ENCODE measurements around the gene UBTD2. TPM values are rescaled to one million over a fixed set of nuclear protein-coding genes. Genes with fewer than 3 reads are reported as not detected.

The UBTD2 gene
- total and polyA plus RNA-seq, 9 donors, result 17.0 to 31.5 (median 28.6) TPM

DNA sequence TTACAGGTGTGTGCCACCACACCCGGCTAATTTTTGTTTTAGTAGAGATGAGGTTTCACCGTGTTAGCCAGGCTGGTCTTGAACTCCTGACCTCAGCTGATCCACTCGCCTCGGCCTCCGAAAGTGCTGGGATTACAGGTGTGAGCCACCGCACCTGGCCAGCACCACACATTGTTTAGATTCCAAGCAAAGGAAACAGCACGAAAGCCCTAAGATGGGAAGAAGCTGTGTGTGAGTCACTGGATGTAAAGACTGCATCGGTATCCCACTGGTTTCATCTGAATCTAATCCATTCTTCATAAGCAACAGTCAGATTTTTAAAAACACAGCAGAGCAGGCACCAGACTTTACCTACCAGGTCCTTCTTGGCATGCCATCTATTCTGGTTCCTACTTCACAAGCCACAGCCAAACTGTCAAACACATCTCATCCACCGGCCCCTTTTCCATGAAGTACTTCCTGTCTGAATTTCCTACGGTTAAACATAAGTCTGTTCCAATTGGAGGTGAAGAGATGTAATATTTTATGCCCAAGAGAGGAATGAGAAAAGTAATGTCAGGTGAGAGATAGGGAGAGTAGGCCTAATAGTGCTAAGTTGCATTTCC, 17.4 kb downstream of the UBTD2 start:
- Histone ChIP-seq H3K36me3 (no peaks in the 10 kb centered on the region), H3K4me3 (no peak overlapping the region), H3K9me3 (no peaks in the 10 kb centered on the region), H3K4me1 (ENCODE audit: insufficient read depth) (peaks cover 2% of the 10 kb centered on the region), H3K27ac (no peak overlapping the region), H3K27me3 (no peaks in the 10 kb centered on the region)
- TF ChIP-seq, protein P1, sequence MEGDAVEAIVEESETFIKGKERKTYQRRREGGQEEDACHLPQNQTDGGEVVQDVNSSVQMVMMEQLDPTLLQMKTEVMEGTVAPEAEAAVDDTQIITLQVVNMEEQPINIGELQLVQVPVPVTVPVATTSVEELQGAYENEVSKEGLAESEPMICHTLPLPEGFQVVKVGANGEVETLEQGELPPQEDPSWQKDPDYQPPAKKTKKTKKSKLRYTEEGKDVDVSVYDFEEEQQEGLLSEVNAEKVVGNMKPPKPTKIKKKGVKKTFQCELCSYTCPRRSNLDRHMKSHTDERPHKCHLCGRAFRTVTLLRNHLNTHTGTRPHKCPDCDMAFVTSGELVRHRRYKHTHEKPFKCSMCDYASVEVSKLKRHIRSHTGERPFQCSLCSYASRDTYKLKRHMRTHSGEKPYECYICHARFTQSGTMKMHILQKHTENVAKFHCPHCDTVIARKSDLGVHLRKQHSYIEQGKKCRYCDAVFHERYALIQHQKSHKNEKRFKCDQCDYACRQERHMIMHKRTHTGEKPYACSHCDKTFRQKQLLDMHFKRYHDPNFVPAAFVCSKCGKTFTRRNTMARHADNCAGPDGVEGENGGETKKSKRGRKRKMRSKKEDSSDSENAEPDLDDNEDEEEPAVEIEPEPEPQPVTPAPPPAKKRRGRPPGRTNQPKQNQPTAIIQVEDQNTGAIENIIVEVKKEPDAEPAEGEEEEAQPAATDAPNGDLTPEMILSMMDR (IDR thresholded peaks at IDR 0.05), result no peak
- TF ChIP-seq POLR2A (IDR thresholded peaks at IDR 0.05) (no peak), EP300 (IDR thresholded peaks at IDR 0.05) (no peak)
- DNase-seq, result no peak
- WGBS, 3 donors, result 80 to 82% (median 80%) methylated on average over 10 of the region's 10 CpGs
- intact Hi-C loops (cut with DNase I), result no loop called here

DNA sequence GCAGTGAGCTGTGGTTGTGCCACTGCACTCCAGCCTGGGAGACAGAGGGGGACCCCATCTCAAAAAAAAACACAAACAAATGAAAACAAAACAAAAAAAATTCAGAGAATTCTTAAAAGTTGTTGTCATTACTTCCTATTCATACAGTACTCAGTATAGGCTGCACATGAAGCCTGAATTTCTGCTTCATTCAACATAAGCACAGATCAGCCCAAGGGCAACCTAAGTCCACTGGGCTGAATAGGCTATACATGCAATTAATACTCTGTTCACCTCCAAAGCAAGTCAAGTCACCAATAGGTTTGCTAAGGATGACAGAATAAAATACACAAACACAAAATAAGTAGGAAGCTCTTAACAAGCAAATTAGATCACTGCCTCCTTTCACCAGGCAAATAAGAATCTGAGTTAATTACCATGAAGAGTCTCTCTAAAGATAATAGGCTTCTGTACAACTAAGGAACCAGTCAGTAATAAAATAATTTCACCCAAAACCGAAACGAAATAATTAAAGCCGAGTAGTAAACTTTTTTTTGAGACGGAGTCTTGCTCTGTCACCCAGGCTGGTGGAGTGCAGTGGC, 18.7 kb downstream of the UBTD2 start:
- 80 to 86% (median 82%) methylated on average over 4 of the region's 4 CpGs for WGBS, 3 donors
- Histone ChIP-seq H3K27me3 (no peaks in the 10 kb centered on the region), H3K9me3 (no peaks in the 10 kb centered on the region), H3K4me1 (ENCODE audit: insufficient read depth) (peaks cover 2% of the 10 kb centered on the region), H3K4me3 (no peak overlapping the region), H3K36me3 (no peaks in the 10 kb centered on the region), H3K27ac (no peak overlapping the region)
- no peak for DNase-seq
- intact Hi-C loops (cut with DNase I), result no loop called here
- no peak for TF ChIP-seq EP300 (IDR thresholded peaks at IDR 0.05)
- TF ChIP-seq, protein P1 (IDR thresholded peaks at IDR 0.05), result no peak
- TF ChIP-seq POLR2A (IDR thresholded peaks at IDR 0.05), result no peak

DNA sequence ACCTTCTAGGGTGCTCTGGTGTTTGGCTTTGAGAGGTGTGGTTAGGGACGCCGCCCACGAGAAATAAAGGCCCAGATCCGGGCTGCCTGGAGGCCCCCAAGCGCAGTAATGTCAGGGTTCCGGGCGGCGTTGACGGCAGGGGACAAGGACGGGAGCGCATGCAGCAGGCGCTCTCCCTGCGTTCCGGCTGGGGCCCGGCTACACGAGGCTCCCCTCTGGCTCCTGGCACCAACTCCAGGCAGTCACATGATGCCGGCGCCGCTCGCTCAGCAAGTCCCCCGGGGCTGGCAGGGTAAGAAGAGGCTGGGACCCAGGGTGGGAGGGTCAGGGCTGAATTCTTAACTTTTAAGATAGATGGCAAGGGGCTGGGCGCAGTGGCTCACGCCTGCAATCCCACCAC, 28.1 kb downstream of the UBTD2 start:
- DNase-seq, result no peak
- TF ChIP-seq EP300 (IDR thresholded peaks at IDR 0.05), result no peak
- TF ChIP-seq, protein P1 (IDR thresholded peaks at IDR 0.05), result no peak
- no peak for TF ChIP-seq POLR2A (IDR thresholded peaks at IDR 0.05)
- Histone ChIP-seq H3K27ac (no peak overlapping the region), H3K9me3 (no peaks in the 10 kb centered on the region), H3K4me3 (no peak overlapping the region), H3K4me1 (ENCODE audit: insufficient read depth) (no peaks in the 10 kb centered on the region), H3K27me3 (no peaks in the 10 kb centered on the region), H3K36me3 (no peaks in the 10 kb centered on the region)
- WGBS, 3 donors, result 96 to 98% (median 97%) methylated on average over 23 of the region's 23 CpGs
- intact Hi-C loops (cut with DNase I), result no loop called here

DNA sequence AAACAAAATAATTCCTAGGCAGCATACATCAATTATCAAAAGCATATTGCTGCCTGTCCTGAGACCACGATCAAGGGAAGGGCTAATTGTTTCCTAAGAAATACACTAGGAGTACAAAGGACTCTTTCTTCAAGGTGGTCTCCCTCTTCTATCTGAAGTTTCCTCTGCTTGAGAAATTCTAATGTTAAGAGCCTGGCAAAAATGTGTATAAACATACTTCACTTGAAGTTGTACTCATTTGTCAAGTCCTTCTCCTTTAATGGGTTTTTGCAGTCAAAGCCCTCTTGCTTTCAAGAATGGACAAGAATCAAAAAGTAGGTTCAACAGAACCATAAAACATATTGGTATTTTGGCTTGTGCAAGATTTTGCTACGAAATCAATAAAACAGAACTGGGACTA, 31.1 kb downstream of the UBTD2 start:
- no peak for DNase-seq
- no peak overlapping the region for H3K27ac ChIP-seq
- H3K9me3 ChIP-seq, result no peaks in the 10 kb centered on the region
- WGBS, 3 donors, result 90 to 95% (median 92%) methylated on average over 2 of the region's 2 CpGs
- TF ChIP-seq POLR2A (IDR thresholded peaks at IDR 0.05), result no peak
- TF ChIP-seq, protein P1 (IDR thresholded peaks at IDR 0.05), result no peak
- intact Hi-C loops (cut with DNase I), result no loop called here
- no peaks in the 10 kb centered on the region for H3K27me3 ChIP-seq
- no peaks in the 10 kb centered on the region for H3K36me3 ChIP-seq
- H3K4me1 ChIP-seq (ENCODE audit: insufficient read depth), result no peaks in the 10 kb centered on the region
- no peak overlapping the region for H3K4me3 ChIP-seq
